B cell (primary cell): Measurements from ENCODE around the gene NEDD4. TPM values are rescaled to one million over a fixed set of nuclear protein-coding genes. Genes with fewer than 3 reads are reported as not detected.

Experiments used
- ATAC-seq: fragments of 200-7000 bp; cut with Tn5 transposase; one replicate; pipeline ENCODE4 v1.10.0; 2021; ENCODE audit warnings: low read depth, mild to moderate bottlenecking, moderate number of reproducible peaks, moderate library complexity
- CTCF ChIA-PET: fragments of 350-600 bp; sonication (Branson Sonifier 250); formaldehyde crosslinking; loops from one replicate; lab custom pipeline; 2021; ENCODE audit warnings: antibody characterized with exemption, inconsistent platforms; lab: Charles Lee
- POLR2A ChIA-PET: fragments of 350-600 bp; sonication (Branson Sonifier 250); formaldehyde crosslinking; loops from one replicate; lab custom pipeline; 2021; ENCODE audit warnings: antibody characterized with exemption; lab: Charles Lee
- DNase-seq: peaks from one replicate; pipeline ENCODE4 v3.0.0; 2013
- H2AFZ ChIP-seq: 2 replicates; pipeline ENCODE4 v1.6.1; 2012; ENCODE audit warnings: mild to moderate bottlenecking, low read depth, low read length; ENCODE audit not compliant: insufficient read depth, poor library complexity, severe bottlenecking
- H3K27ac ChIP-seq, 2 donors: 1 replicate in 1 of 2; 2 replicates in 1 of 2; pipeline ENCODE4 v1.5.1; 2012 to 2013; ENCODE audit warnings: low read length in 2 of 2, mild to moderate bottlenecking in 2 of 2, moderate library complexity in 1 of 2
- H3K27me3 ChIP-seq, 4 experiments: fragments of 200-600 bp in 1 of 4; sonication (generic) in 1 of 4; replicated peaks in 1 of 4; 1 replicate in 2 of 4; 2 replicates in 2 of 4; pipeline versions ENCODE4 v1.6.1 to v1.7.0; 2013 to 2016; ENCODE audit warnings: low read length in 3 of 4, mild to moderate bottlenecking in 2 of 4, mixed read lengths in 1 of 4, moderate library complexity in 1 of 4; ENCODE audit not compliant: insufficient read depth in 4 of 4, control insufficient read depth in 3 of 4; ENCODE audit errors: control extremely low read depth in 1 of 4
- H3K36me3 ChIP-seq, 2 experiments: replicated peaks in 1 of 2; 1 replicate in 1 of 2; 2 replicates in 1 of 2; pipeline versions ENCODE4 v1.6.1 to v1.7.1; 2013; ENCODE audit warnings: low read length in 1 of 2; ENCODE audit not compliant: insufficient read depth in 2 of 2, control insufficient read depth in 1 of 2; ENCODE audit errors: control extremely low read depth in 1 of 2, extremely low read depth in 1 of 2
- H3K4me1 ChIP-seq, 2 donors: fragments of 200-600 bp in 1 of 2; sonication (generic) in 1 of 2; 1 replicate in 1 of 2; 2 replicates in 1 of 2; pipeline versions ENCODE4 v1.5.1 to v1.6.1; 2013 to 2017; ENCODE audit warnings: low read length in 2 of 2; ENCODE audit not compliant: control insufficient read depth in 2 of 2, insufficient read depth in 2 of 2
- H3K4me2 ChIP-seq: replicated peaks from 2 replicates; pipeline ENCODE3; 2012; ENCODE audit warnings: mild to moderate bottlenecking, low read depth, low read length; ENCODE audit not compliant: poor library complexity, severe bottlenecking
- H3K4me3 ChIP-seq, 5 experiments: fragments of 200-600 bp in 1 of 5; sonication (generic) in 1 of 5; 1 replicate in 3 of 5; 2 replicates in 2 of 5; pipeline versions ENCODE4 v1.5.1 to v1.7.0; 2011 to 2016; ENCODE audit warnings: low read length in 4 of 5, mild to moderate bottlenecking in 4 of 5, low read depth in 2 of 5, control low read depth in 1 of 5, moderate library complexity in 1 of 5; ENCODE audit not compliant: insufficient read depth in 1 of 5; ENCODE audit errors: control extremely low read depth in 1 of 5, extremely low read depth in 1 of 5
- H3K79me2 ChIP-seq: fragments of 200-600 bp; sonication (generic); one replicate; pipeline ENCODE4 v1.6.0; 2016; ENCODE audit warnings: low read length; ENCODE audit not compliant: control insufficient read depth, insufficient read depth
- H3K9ac ChIP-seq: fragments of 200-600 bp; sonication (generic); 2 replicates; pipeline ENCODE4 v1.6.1; 2017; ENCODE audit warnings: mild to moderate bottlenecking, low read length, moderate library complexity
- H3K9me3 ChIP-seq, 3 donors: one replicate each; pipeline versions ENCODE4 v1.6.1 to v1.7.1; 2013; ENCODE audit warnings: low read length in 2 of 3; ENCODE audit not compliant: control insufficient read depth in 2 of 3, insufficient read depth in 1 of 3; ENCODE audit errors: control extremely low read depth in 1 of 3
- H4K20me1 ChIP-seq: 2 replicates; pipeline ENCODE4 v1.6.0; 2012; ENCODE audit warnings: mild to moderate bottlenecking, low read length; ENCODE audit not compliant: insufficient read depth, control insufficient read depth, poor library complexity, severe bottlenecking
- H3K27ac Mint-ChIP-seq: one replicate; pipeline ENCODE4 v1.8.0; 2021; ENCODE audit warnings: mixed read lengths
- H3K27me3 Mint-ChIP-seq: one replicate; pipeline ENCODE4 v1.8.0; 2021; ENCODE audit warnings: mixed read lengths
- H3K4me1 Mint-ChIP-seq: one replicate; pipeline ENCODE4 v1.8.0; 2021; ENCODE audit warnings: mixed read lengths
- H3K4me3 Mint-ChIP-seq: one replicate; pipeline ENCODE4 v1.8.0; 2021; ENCODE audit warnings: mixed read lengths
- H3K9me3 Mint-ChIP-seq: one replicate; pipeline ENCODE4 v1.8.0; 2022; ENCODE audit warnings: mixed read lengths; ENCODE audit not compliant: insufficient read depth
- CTCF ChIP-seq: fragments of 200-600 bp; IDR thresholded peaks from one replicate; pipeline ENCODE4 v1.8.0; 2022; ENCODE audit warnings: antibody characterized with exemption, mild to moderate bottlenecking
- EZH2 ChIP-seq: IDR thresholded peaks from 2 replicates; pipeline ENCODE4 v1.6.1; 2012; ENCODE audit warnings: borderline replicate concordance, low read depth, mild to moderate bottlenecking, moderate library complexity, low read length; ENCODE audit not compliant: insufficient read depth, poor library complexity, severe bottlenecking
- WGBS: methylation state at CpG from one replicate; pipeline ENCODE4 v1.1.5; 2013; ENCODE audit warnings: missing lambda C conversion rate; ENCODE audit not compliant: insufficient coverage; 5-methylcytosine and 5-hydroxymethylcytosine counted together
- intact Hi-C: fragments of 100-400 bp; cut with micrococcal nuclease; formaldehyde crosslinking; loops from one replicate; pipeline ENCODE4 v1.10.0; 2022
- polyA plus RNA-seq: library from polyadenylated mRNA; depleted of rRNA; stranded (reverse); fragments of >200 nt; gene quantifications from 2 replicates; pipeline ENCODE4 v1.2.3, GENCODE V29; 2012
- total RNA-seq, 2 donors: library from RNA; stranded (reverse); fragments of 120-200 nt in 1 of 2; gene quantifications; 1 replicate in 1 of 2; 2 replicates in 1 of 2; pipeline versions ENCODE4 v1.2.3 to v1.2.4, GENCODE V29; 2013 to 2022

The NEDD4 gene
- total and polyA plus RNA-seq, 2 donors (not counting 1 experiment from before 2014, with no cell fraction given): 0.03 to 2.3 TPM

DNA sequence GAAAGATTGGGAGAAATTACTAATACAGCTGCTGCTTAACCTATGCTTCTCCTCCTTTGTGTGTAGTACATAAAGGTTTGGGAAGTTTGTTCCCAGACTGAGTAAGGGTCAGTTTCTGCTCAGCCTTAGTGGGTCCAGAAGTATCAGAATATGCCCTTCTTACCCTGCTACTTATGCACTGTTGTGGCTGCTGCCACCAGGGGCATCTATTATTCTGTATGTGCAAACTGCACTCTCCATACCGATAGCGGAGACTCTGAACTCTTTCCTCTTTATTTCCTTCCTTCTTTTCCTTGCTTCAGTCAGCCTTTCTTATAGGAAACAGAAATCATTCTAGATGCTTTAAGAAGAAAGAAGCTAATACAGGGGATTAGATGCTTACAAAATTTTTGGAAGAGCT, 4.0 kb downstream of the NEDD4 start:
- DNase-seq (no peak), ATAC-seq (no peak)
- H4K20me1 ChIP-seq: no peaks in the 10 kb centered on the region
- no peak overlapping the region for H3K4me3 ChIP-seq
- ChIA-PET CTCF (no interaction called here), POLR2A (interaction anchor here (1.0 kb wide), 1 partner anchor 75 kb away, joined by 3 read pairs; no protein-coding TSS in a partner anchor)
- Mint-ChIP-seq H3K4me1 (peaks cover 13% of the 10 kb centered on the region), H3K4me3 (no peak overlapping the region), H3K27me3 (peaks cover 28% of the 10 kb centered on the region), H3K9me3 (no peaks in the 10 kb centered on the region), H3K27ac (no peak overlapping the region)
- H2AFZ ChIP-seq: no peak overlapping the region
- peaks cover 9% of the 10 kb centered on the region in 2 donors for H3K4me1 ChIP-seq
- no peak overlapping the region for H3K4me2 ChIP-seq
- no peaks in the 10 kb centered on the region for H3K79me2 ChIP-seq
- H3K9ac ChIP-seq: no peak overlapping the region
- H3K27ac ChIP-seq: no peak overlapping the region
- intact Hi-C loops: no loop called here
- H3K36me3 ChIP-seq: no peaks in the 10 kb centered on the region
- peaks cover 0 to 6% (median 0%) of the 10 kb centered on the region in 3 donors for H3K9me3 ChIP-seq
- WGBS: no CpG with 5 or more reads among the region's 2 CpGs
- TF ChIP-seq CTCF (no peak), EZH2 (no peak)
- H3K27me3 ChIP-seq: peaks cover 0 to 18% (median 7%) of the 10 kb centered on the region in 4 experiments

DNA sequence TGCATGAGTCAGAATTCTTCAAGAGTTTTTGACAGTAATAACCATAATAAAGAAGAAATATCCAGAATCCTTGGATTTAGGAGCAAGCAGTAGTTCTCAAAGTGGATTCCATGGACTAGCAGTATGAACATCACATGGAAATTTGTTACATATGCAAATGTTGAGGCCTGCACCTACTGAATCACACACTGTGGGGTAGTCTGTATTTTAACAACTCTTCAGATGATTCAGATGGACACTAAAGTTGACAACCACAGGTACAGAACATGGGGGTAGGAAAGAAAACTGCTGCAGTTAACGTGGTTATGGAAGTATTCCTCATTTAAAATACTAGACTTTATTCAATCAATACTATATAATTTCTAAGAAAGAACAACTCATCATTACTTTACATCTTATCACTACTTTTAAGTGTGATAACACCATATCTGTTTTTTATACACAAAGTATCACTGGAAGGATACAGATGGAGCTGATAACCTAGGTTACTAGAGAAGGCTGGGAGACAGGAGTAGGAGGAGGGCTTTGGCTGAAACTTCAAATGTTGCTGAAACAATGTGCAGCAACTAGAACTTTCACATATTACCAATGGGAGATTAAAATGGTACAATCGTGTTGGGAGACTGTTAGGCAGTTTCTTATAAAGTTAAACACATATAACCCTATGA, 11.7 kb downstream of the NEDD4 start:
- no peaks in the 10 kb centered on the region for H3K27me3 ChIP-seq
- CTCF ChIA-PET: no interaction called here
- no peak overlapping the region for H2AFZ ChIP-seq
- Mint-ChIP-seq H3K27ac (no peak overlapping the region), H3K27me3 (peaks cover 3% of the 10 kb centered on the region), H3K9me3 (no peaks in the 10 kb centered on the region), H3K4me1 (no peaks in the 10 kb centered on the region), H3K4me3 (no peak overlapping the region)
- TF ChIP-seq EZH2: no peak
- TF ChIP-seq CTCF: no peak
- no peak overlapping the region for H3K4me2 ChIP-seq
- intact Hi-C loops: no loop called here
- POLR2A ChIA-PET: no interaction called here
- no peak overlapping the region for H3K4me3 ChIP-seq
- no peaks in the 10 kb centered on the region for H3K79me2 ChIP-seq
- no peak overlapping the region for H3K9ac ChIP-seq
- DNase-seq: no peak
- ATAC-seq: no peak
- H4K20me1 ChIP-seq: no peaks in the 10 kb centered on the region
- H3K9me3 ChIP-seq: no peaks in the 10 kb centered on the region
- H3K27ac ChIP-seq: no peak overlapping the region
- no peaks in the 10 kb centered on the region for H3K4me1 ChIP-seq
- no CpG with 5 or more reads among the region's 2 CpGs for WGBS
- no peaks in the 10 kb centered on the region for H3K36me3 ChIP-seq
